CD4-positive, alpha-beta T cell treated with Interleukin-15 for 4 hours (primary cell): ENCODE data around the gene NCAM2.

ENCODE experiments used
- DNase-seq: peaks from one replicate; pipeline ENCODE4 v3.0.0-alpha.2; 2020; ENCODE audit warnings: low spot score

NCAM2 gene

GRCh38 chr21:20997636-20998455 lies at the start of gene NCAM2:
Gene NCAM2 (plus strand): TSS chr21:20998409.
- DNase-seq: peak; percentile 49

GRCh38 chr21:20949884-20950283 lies 48.3 kb upstream of the NCAM2 start:
- no peak for DNase-seq

- DNase-seq: no peak
Observed at GRCh38 chr21:20965816-20966215, 32.4 kb upstream of the NCAM2 start.

- DNase-seq: no peak
Observed at GRCh38 chr21:20968391-20968790, 29.8 kb upstream of the NCAM2 start.

- no peak for DNase-seq
Observed at GRCh38 chr21:20970691-20971090, 27.5 kb upstream of the NCAM2 start.

GRCh38 chr21:20971296-20971921 lies 26.8 kb upstream of the NCAM2 start:
- no peak for DNase-seq

GRCh38 chr21:20994790-20995189 lies 3.4 kb upstream of the NCAM2 start:
- DNase-seq: no peak

- DNase-seq: no peak
Observed at GRCh38 chr21:20996421-20997310, 1.5 kb upstream of the NCAM2 start.

GRCh38 chr21:20997311-20997635 lies 936 bp upstream of the NCAM2 start:
- DNase-seq: no peak

- DNase-seq: no peak
Observed at GRCh38 chr21:20998456-20998789, 214 bp downstream of the NCAM2 start.

GRCh38 chr21:20998886-20999285 lies 677 bp downstream of the NCAM2 start:
- DNase-seq: no peak

- DNase-seq: peak; percentile 30
Observed at GRCh38 chr21:20999659-21000058, 1.4 kb downstream of the NCAM2 start.

GRCh38 chr21:21000591-21001175 lies 2.5 kb downstream of the NCAM2 start:
- DNase-seq: no peak

- no peak for DNase-seq
Observed at GRCh38 chr21:21001591-21002100, 3.4 kb downstream of the NCAM2 start.

- DNase-seq: no peak
Observed at GRCh38 chr21:21002153-21002552, 3.9 kb downstream of the NCAM2 start.

GRCh38 chr21:21003701-21004100 lies 5.5 kb downstream of the NCAM2 start:
- DNase-seq: no peak

GRCh38 chr21:21007606-21008005 lies 9.4 kb downstream of the NCAM2 start:
- DNase-seq: no peak

GRCh38 chr21:21010228-21010627 lies 12.0 kb downstream of the NCAM2 start:
- no peak for DNase-seq

- no peak for DNase-seq
Observed at GRCh38 chr21:21010698-21011097, 12.5 kb downstream of the NCAM2 start.

- no peak for DNase-seq
Observed at GRCh38 chr21:21018821-21019220, 20.6 kb downstream of the NCAM2 start.

GRCh38 chr21:21019681-21020080 lies 21.5 kb downstream of the NCAM2 start:
- DNase-seq: no peak

- no peak for DNase-seq
Observed at GRCh38 chr21:21025742-21026141, 27.5 kb downstream of the NCAM2 start.
